GM23338 (cell line): Measurements from ENCODE around the gene SPATS2. TPM values are rescaled to one million over a fixed set of nuclear protein-coding genes. Genes with fewer than 3 reads are reported as not detected.
A peak's percentile ranks its signal among the peaks of the same experiment; 100 is the strongest.

Experiments
- ATAC-seq: fragments of 200-7000 bp; cut with Tn5 transposase; 3 replicates; pipeline ENCODE4 v1.9.1; 2020
- DNase-seq: peaks from one replicate; pipeline ENCODE4 v3.0.0-alpha.2; 2015; ENCODE audit warnings: low spot score
- H2AFZ ChIP-seq: fragments of 200-600 bp; sonication (generic); 2 replicates; pipeline ENCODE4 v1.8.0; 2016; ENCODE audit warnings: antibody characterized with exemption, mild to moderate bottlenecking, moderate library complexity
- H3F3A ChIP-seq: fragments of 200-600 bp; sonication (generic); replicated peaks from 2 replicates; pipeline ENCODE4 v1.8.0; 2017; ENCODE audit warnings: antibody characterized with exemption, mixed run types, low read depth
- H3K27ac ChIP-seq: fragments of 200-600 bp; sonication (generic); 2 replicates; pipeline ENCODE4 v1.6.1; 2016; ENCODE audit warnings: low read depth
- H3K27me3 ChIP-seq: fragments of 200-600 bp; sonication (generic); 2 replicates; pipeline ENCODE4 v1.8.0; 2016; ENCODE audit warnings: mild to moderate bottlenecking, mixed run types, moderate library complexity; ENCODE audit not compliant: insufficient read depth
- H3K36me3 ChIP-seq: fragments of 200-600 bp; sonication (generic); 2 replicates; pipeline ENCODE4 v1.8.0; 2016; ENCODE audit warnings: mild to moderate bottlenecking; ENCODE audit not compliant: insufficient read depth
- H3K4me1 ChIP-seq: fragments of 200-600 bp; sonication (generic); 2 replicates; pipeline ENCODE4 v1.8.0; 2016; ENCODE audit warnings: mild to moderate bottlenecking, moderate library complexity; ENCODE audit not compliant: insufficient read depth
- H3K4me2 ChIP-seq: fragments of 200-600 bp; sonication (generic); 2 replicates; pipeline ENCODE4 v1.7.1; 2017; ENCODE audit warnings: mixed run types
- H3K4me3 ChIP-seq: fragments of 200-600 bp; sonication (generic); 2 replicates; pipeline ENCODE4 v1.6.1; 2016; ENCODE audit warnings: mixed run types
- H3K79me2 ChIP-seq: fragments of 200-600 bp; sonication (generic); replicated peaks from 2 replicates; pipeline ENCODE4 v1.8.0; 2017; ENCODE audit warnings: mild to moderate bottlenecking; ENCODE audit not compliant: insufficient read depth
- H3K9me2 ChIP-seq: fragments of 200-600 bp; sonication (generic); 2 replicates; pipeline ENCODE4 v1.8.0; 2017; ENCODE audit not compliant: insufficient read depth
- H4K20me1 ChIP-seq: fragments of 200-600 bp; sonication (generic); replicated peaks from 2 replicates; pipeline ENCODE4 v1.8.0; 2017; ENCODE audit warnings: mild to moderate bottlenecking; ENCODE audit not compliant: insufficient read depth
- H3K27ac Mint-ChIP-seq: 2 replicates; pipeline ENCODE4 v1.8.0; 2020; ENCODE audit warnings: inconsistent platforms, mild to moderate bottlenecking, moderate library complexity, mixed read lengths
- H3K27me3 Mint-ChIP-seq: 3 replicates; pipeline ENCODE4 v1.8.0; 2022; ENCODE audit warnings: low read depth, mild to moderate bottlenecking, moderate library complexity, mixed read lengths, inconsistent platforms; ENCODE audit not compliant: insufficient read depth, poor library complexity
- H3K36me3 Mint-ChIP-seq: 3 replicates; pipeline ENCODE4 v1.8.0; 2021; ENCODE audit warnings: low read depth, mild to moderate bottlenecking, inconsistent platforms, moderate library complexity, mixed read lengths
- H3K4me1 Mint-ChIP-seq: 3 replicates; pipeline ENCODE4 v1.8.0; 2020; ENCODE audit warnings: mild to moderate bottlenecking, inconsistent platforms, mixed read lengths
- H3K4me3 Mint-ChIP-seq: 3 replicates; pipeline ENCODE4 v1.8.0; 2021; ENCODE audit warnings: moderate library complexity, mild to moderate bottlenecking, inconsistent platforms, mixed read lengths
- H3K9me3 Mint-ChIP-seq: 3 replicates; pipeline ENCODE4 v1.8.0; 2020; ENCODE audit warnings: moderate library complexity, mild to moderate bottlenecking, inconsistent platforms, mixed read lengths
- CTCF ChIP-seq, 2 experiments: fragments of 200-600 bp in 1 of 2; sonication (generic) in 1 of 2; conservative IDR thresholded peaks; 2 replicates each; pipeline versions ENCODE4 v1.5.1 to v1.6.1; 2016 to 2017; ENCODE audit warnings: antibody characterized with exemption in 2 of 2, low read depth in 2 of 2, mild to moderate bottlenecking in 2 of 2, moderate library complexity in 1 of 2
- ETS1 ChIP-seq: IDR thresholded peaks from 2 replicates; pipeline ENCODE4 v1.6.1; 2016; ENCODE audit warnings: antibody characterized with exemption
- EZH2 ChIP-seq: fragments of 200-600 bp; sonication (generic); IDR thresholded peaks from one replicate; pipeline ENCODE4 v1.8.0; 2017; ENCODE audit warnings: antibody characterized with exemption, mild to moderate bottlenecking, low read depth; ENCODE audit not compliant: unreplicated experiment
- EZH2phosphoT487 ChIP-seq: fragments of 200-600 bp; sonication (generic); IDR thresholded peaks from one replicate; pipeline ENCODE4 v1.8.1; 2018; ENCODE audit warnings: antibody characterized with exemption; ENCODE audit not compliant: unreplicated experiment
- POLR2AphosphoS5 ChIP-seq: IDR thresholded peaks from 2 replicates; pipeline ENCODE4 v1.6.1; 2016; ENCODE audit warnings: antibody characterized with exemption, low read depth
- polyA plus RNA-seq: library from polyadenylated mRNA; unstranded; fragments of >200 nt; fragmentation: Nextera tagmentation; extraction: Ambion mirVana; gene quantifications from 2 replicates; pipeline ENCODE4 v1.2.1, GENCODE V29; 2016
- total RNA-seq: library from RNA; depleted of rRNA; stranded (reverse); fragments of >200 nt; shearing (Covaris generic); gene quantifications from 2 replicates; pipeline ENCODE4 v1.2.3, GENCODE V29; 2014

Gene SPATS2
- total and polyA plus RNA-seq, 2 experiments from 2014 or later = 20.6 to 61.0 TPM

GRCh38 chr12:49340095-49340870, 27.0 kb upstream of the SPATS2 start:
- H3K36me3 ChIP-seq = no peaks in the 10 kb centered on the region
- Mint-ChIP-seq H3K27me3 (peaks cover 97% of the 10 kb centered on the region), H3K4me1 (peaks cover 55% of the 10 kb centered on the region), H3K4me3 (peak overlapping the region; percentile 70; the same call in 1 of the 3 replicates), H3K9me3 (peaks cover 8% of the 10 kb centered on the region), H3K36me3 (no peaks in the 10 kb centered on the region; the same call in 2 of the 3 replicates), H3K27ac (no peak overlapping the region)
- H3K4me2 ChIP-seq = peak overlapping the region; percentile 88
- H2AFZ ChIP-seq = no peak overlapping the region
- H3K79me2 ChIP-seq = no peaks in the 10 kb centered on the region
- no peak for DNase-seq
- H3F3A ChIP-seq = peaks cover 33% of the 10 kb centered on the region
- H3K4me3 ChIP-seq = peak overlapping the region; percentile 85; the same call in 1 of the 2 replicates
- H3K27me3 ChIP-seq = peaks cover 99% of the 10 kb centered on the region
- ATAC-seq = no peak
- peaks cover 27% of the 10 kb centered on the region for H4K20me1 ChIP-seq
- no peaks in the 10 kb centered on the region for H3K9me2 ChIP-seq
- peaks cover 52% of the 10 kb centered on the region for H3K4me1 ChIP-seq
- no peak overlapping the region for H3K27ac ChIP-seq
- no peak for TF ChIP-seq EZH2
- TF ChIP-seq CTCF (conservative IDR thresholded peaks at IDR 0.05; ENCODE audit: low read depth in 2 of 2) = no peak
- no peak for TF ChIP-seq ETS1

- peak; percentile 69 for TF ChIP-seq EZH2
- TF ChIP-seq CTCF (conservative IDR thresholded peaks at IDR 0.05; ENCODE audit: low read depth in 2 of 2) = no peak
- TF ChIP-seq POLR2AphosphoS5 = no peak
- no peak for TF ChIP-seq EZH2phosphoT487
- no peak for TF ChIP-seq ETS1
- Histone ChIP-seq H3K36me3 (no peaks in the 10 kb centered on the region), H3K4me3 (peak overlapping the region; percentile 85), H3F3A (peaks cover 31% of the 10 kb centered on the region), H3K27me3 (peaks cover 99% of the 10 kb centered on the region), H3K79me2 (no peaks in the 10 kb centered on the region), H3K9me2 (no peaks in the 10 kb centered on the region), H2AFZ (peak overlapping the region; percentile 82; the same call in 1 of the 2 replicates), H3K4me1 (peaks cover 52% of the 10 kb centered on the region), H3K27ac (no peak overlapping the region), H4K20me1 (peaks cover 28% of the 10 kb centered on the region), H3K4me2 (peak overlapping the region; percentile 88)
- Mint-ChIP-seq H3K27me3 (peaks cover 98% of the 10 kb centered on the region), H3K9me3 (peaks cover 3% of the 10 kb centered on the region; the same call in 2 of the 3 replicates), H3K4me3 (peak overlapping the region; percentile 70), H3K4me1 (peaks cover 55% of the 10 kb centered on the region), H3K36me3 (no peaks in the 10 kb centered on the region; the same call in 2 of the 3 replicates), H3K27ac (no peak overlapping the region)
- no peak for ATAC-seq
- peak; percentile 40 for DNase-seq
These were observed 26.1 kb upstream of the SPATS2 start for GRCh38 chr12:49340971-49341776.
